Mesodermal cell (in vitro differentiated cells): ENCODE results near the gene MUTYH.

Experiments
- H3K27ac ChIP-seq: 2 replicates; pipeline ENCODE4 v1.7.0; 2013; ENCODE audit warnings: mild to moderate bottlenecking, low read depth, low read length, moderate library complexity; ENCODE audit not compliant: severe bottlenecking
- H3K36me3 ChIP-seq: 2 replicates; pipeline ENCODE4 v1.7.1; 2013; ENCODE audit warnings: mild to moderate bottlenecking, low read length, moderate library complexity; ENCODE audit not compliant: control insufficient read depth, insufficient read depth
- H3K4me1 ChIP-seq: one replicate; pipeline ENCODE4 v1.7.1; 2013; ENCODE audit warnings: mild to moderate bottlenecking, low read length; ENCODE audit not compliant: insufficient read depth, control insufficient read depth, poor library complexity, severe bottlenecking
- H3K4me3 ChIP-seq: 2 replicates; pipeline ENCODE4 v1.7.0; 2013; ENCODE audit warnings: low read length, control low read depth, mild to moderate bottlenecking; ENCODE audit not compliant: insufficient read depth, poor library complexity, severe bottlenecking; ENCODE audit errors: extremely low read depth
- H3K9me3 ChIP-seq: 2 replicates; pipeline ENCODE4 v1.7.1; 2013; ENCODE audit warnings: mild to moderate bottlenecking, low read length, moderate library complexity; ENCODE audit not compliant: control insufficient read depth
- WGBS, 2 experiments: methylation state at CpG; one replicate each; pipeline ENCODE4 v1.1.5; 2013; ENCODE audit warnings: missing lambda C conversion rate in 2 of 2; ENCODE audit not compliant: insufficient coverage in 2 of 2; 5-methylcytosine and 5-hydroxymethylcytosine counted together

The MUTYH gene

DNA sequence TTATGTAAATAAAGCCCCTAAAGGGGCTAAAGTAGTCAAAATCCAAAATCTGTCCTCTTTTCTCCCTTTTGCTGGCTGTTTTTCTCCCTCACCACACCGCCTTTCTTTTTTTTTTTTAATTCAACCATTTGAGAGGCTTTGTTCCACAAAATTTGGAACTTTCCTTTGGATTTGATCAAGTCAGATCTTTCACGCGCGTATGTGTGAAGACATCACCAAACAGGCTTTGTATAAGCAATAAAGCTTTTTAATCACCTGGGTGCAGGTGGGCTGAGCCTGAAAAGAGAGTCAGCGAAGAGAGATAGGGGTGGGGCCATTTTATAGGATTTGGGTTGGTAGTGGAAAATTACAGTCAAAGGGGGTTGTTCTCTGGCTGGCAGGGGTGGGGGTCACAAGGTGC lies 18.8 kb downstream of the MUTYH start:
- WGBS, 2 experiments, result 84 to 88% methylated on average over 3 to 5 of the region's 5 CpGs
- no peaks in the 10 kb centered on the region for H3K4me1 ChIP-seq
- no peak overlapping the region for H3K4me3 ChIP-seq
- peaks cover 3% of the 10 kb centered on the region for H3K9me3 ChIP-seq
- no peaks in the 10 kb centered on the region for H3K36me3 ChIP-seq
- H3K27ac ChIP-seq, result no peak overlapping the region

DNA sequence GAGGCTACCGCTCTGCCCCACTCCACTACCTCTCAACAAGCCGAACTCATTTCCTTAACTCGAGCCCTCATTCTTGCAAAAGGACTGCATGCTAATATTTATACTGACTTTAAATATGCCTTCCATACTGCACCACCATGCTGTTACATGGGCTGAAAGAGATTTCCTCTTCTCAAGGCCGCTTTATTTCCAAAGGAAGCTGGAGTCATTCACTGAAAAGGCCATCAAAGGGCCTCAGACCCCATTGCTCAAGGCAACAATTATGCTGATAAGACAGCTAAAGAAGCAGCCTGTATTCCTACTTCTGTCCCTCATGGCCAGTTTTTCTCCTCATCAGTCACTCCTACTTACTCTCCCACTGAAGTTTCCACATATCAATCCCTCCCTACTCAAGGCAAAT lies 20.5 kb downstream of the MUTYH start:
- 80 to 89% methylated on average over 1 to 3 of the region's 4 CpGs for WGBS, 2 experiments

GRCh38 chr1:45317166-45317565 lies 23.1 kb downstream of the MUTYH start:
- H3K9me3 ChIP-seq, result peaks cover 4% of the 10 kb centered on the region
- 60 to 79% methylated on average over 1 to 2 of the region's 4 CpGs for WGBS, 2 experiments
- no peak overlapping the region for H3K4me3 ChIP-seq
- no peaks in the 10 kb centered on the region for H3K4me1 ChIP-seq
- no peaks in the 10 kb centered on the region for H3K36me3 ChIP-seq
- H3K27ac ChIP-seq, result no peak overlapping the region

More for the DNA sequence above, 20.5 kb downstream of the MUTYH start:
- Histone ChIP-seq H3K4me3 (no peak overlapping the region), H3K4me1 (no peaks in the 10 kb centered on the region), H3K27ac (peak overlapping the region; percentile 41), H3K36me3 (no peaks in the 10 kb centered on the region), H3K9me3 (peaks cover 7% of the 10 kb centered on the region)

DNA sequence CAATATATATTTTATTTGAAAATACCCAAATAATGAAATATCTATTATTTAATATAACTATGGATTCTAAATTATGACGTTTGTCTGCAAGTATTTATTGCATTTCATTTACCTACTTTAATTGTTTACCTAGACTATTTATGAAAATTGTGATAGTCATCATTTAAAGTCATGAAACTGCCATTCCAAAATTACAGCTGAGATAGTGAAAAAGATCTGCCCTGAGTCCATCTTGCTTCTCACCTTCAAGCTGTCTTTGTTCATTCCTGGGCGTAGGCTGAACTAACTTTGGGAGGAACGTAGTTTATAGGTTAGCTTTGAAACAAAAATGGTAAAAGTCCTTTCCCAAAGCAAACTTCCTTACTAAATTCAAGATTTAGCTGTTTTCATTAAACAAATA lies 26.0 kb downstream of the MUTYH start:
- Histone ChIP-seq H3K4me1 (no peaks in the 10 kb centered on the region), H3K4me3 (no peak overlapping the region), H3K27ac (no peak overlapping the region), H3K36me3 (no peaks in the 10 kb centered on the region), H3K9me3 (peaks cover 4% of the 10 kb centered on the region)
- no CpG with 5 or more reads among the region's 3 CpGs for WGBS, 2 experiments

DNA sequence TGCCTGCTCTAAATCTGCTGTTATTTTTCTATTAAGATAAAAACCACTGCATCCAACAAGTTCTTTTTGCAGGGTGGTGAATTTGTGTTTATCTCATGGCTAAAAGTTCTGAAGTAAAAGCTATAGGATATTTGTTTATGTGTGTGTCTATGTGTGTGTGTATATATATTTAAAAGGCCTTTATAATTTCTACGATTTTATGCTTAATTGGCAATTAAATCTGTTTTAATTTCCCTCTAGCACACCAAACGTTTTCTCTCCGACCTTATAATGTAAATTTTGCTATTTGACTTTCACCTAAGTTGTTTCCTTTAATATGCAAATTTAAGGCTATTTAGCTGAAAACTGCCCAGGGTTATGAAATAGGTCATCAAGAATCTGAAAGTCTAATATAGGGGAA lies 33.3 kb downstream of the MUTYH start:
- Histone ChIP-seq H3K36me3 (no peaks in the 10 kb centered on the region), H3K4me1 (no peaks in the 10 kb centered on the region), H3K9me3 (no peaks in the 10 kb centered on the region), H3K4me3 (no peak overlapping the region), H3K27ac (no peak overlapping the region)
- no CpG with 5 or more reads among the region's 3 CpGs for WGBS, 2 experiments

GRCh38 chr1:45306319-45306718 lies 33.9 kb downstream of the MUTYH start:
- no peaks in the 10 kb centered on the region for H3K4me1 ChIP-seq
- WGBS, 2 experiments, result 56 to 58% methylated on average over 4 to 6 of the region's 8 CpGs
- no peak overlapping the region for H3K27ac ChIP-seq
- H3K4me3 ChIP-seq, result no peak overlapping the region
- no peaks in the 10 kb centered on the region for H3K36me3 ChIP-seq
- no peaks in the 10 kb centered on the region for H3K9me3 ChIP-seq

DNA sequence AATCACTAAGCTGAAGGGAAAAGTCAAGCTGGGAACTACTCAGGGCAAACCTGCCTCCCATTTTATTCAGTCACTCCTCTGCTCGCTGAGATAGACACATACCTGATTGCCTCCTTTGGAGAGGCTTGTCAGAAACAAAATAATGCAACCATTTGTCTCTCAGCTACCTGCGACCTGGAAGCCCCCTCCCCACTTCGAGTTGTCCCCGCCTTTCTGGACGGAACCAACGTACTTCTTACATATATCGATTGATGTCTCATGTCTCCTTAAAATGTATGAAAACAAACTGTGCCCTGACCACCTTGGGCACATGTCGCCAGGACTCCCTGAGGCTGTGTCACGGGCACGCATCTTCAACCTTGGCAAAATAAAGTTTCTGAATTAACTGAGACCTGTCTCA lies 35.0 kb downstream of the MUTYH start:
- H3K27ac ChIP-seq, result no peak overlapping the region
- no peaks in the 10 kb centered on the region for H3K9me3 ChIP-seq
- 93 to 94% methylated on average over 7 to 9 of the region's 10 CpGs for WGBS, 2 experiments
- H3K36me3 ChIP-seq, result no peaks in the 10 kb centered on the region
- H3K4me1 ChIP-seq, result no peaks in the 10 kb centered on the region
- H3K4me3 ChIP-seq, result no peak overlapping the region

DNA sequence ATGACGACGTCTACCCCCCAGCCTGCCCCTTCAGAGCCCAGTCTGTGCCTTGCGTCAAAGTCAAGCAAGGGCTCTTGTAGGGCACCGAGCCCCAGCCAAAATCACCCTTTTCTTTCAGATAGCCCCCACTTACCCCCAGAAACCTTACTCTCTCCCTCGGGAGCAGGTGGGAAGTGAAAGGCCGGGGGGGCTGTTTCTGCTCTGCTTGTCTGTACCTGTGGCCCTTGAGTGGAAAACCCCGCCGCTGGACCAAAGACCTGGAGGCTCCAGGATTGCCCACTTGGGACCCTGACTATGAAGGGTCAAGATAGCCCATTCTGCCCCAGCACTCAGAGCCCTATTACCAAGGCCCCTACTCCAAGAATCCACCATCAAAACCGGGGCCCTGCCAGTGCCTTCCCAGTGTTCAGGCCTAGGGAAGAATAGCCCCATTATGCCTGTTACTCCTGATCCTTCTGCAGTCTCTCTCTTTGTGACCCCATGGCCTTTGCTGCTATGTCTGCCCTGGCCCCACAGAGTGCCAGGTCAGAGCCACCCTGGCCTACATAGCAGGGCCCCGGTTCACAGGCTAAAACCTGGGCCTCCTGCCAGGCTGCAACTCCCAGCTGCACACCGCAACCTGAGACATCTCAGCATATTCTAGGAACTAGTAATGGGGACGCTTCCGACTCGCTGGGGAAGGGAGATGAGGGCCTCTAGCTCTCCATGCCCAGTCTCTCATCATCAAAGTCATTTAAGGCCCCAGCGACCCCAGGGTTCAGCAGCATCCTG lies 35.7 kb downstream of the MUTYH start:
- H3K4me3 ChIP-seq, result peak overlapping the region; percentile 53
- peak overlapping the region; percentile 84 for H3K27ac ChIP-seq
- no peaks in the 10 kb centered on the region for H3K4me1 ChIP-seq
- 62 to 75% methylated on average over 7 to 10 of the region's 15 CpGs for WGBS, 2 experiments
- no peaks in the 10 kb centered on the region for H3K9me3 ChIP-seq
- H3K36me3 ChIP-seq, result no peaks in the 10 kb centered on the region

DNA sequence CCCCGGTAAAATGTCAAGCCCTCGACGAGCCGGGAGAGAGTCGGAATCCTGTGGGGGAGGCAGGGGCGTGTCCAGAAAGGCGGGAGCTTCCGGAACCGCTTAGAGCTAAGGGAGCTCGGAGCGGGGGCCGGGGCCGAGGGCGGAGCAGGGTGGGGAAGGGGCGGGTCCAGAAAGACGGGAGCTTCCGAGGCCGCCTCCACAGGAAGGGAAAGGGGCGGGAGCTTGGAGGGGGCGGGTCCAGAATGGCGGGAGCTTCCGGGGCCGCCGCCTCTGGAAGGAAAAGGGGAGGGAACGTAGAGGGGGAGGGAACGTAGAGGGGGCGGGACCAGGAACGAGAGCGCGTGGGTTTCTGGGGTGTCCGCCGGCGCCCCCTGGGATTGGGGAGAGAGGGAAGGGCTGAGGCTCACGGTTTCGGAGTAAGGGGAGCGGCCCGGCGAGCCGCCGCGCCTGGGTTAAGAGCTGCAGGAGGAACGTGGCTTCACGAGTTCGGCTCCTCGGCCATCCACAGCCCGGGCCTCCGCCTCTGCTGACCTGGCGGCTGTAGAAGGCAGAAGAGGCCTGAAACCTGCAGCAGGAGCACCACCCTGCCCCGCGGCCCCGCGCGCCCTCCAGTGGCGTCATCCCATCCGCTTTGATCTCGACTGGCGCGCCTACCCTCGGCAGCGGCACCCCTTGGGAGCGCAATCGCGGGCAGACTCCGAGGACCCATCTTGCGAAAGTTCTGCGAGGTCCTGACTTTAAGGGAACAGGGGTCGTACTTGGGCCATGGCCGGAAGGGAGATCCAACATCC lies 36.5 kb downstream of the MUTYH start:
- H3K36me3 ChIP-seq, result no peaks in the 10 kb centered on the region
- H3K27ac ChIP-seq, result peak overlapping the region; percentile 84
- H3K4me3 ChIP-seq, result peak overlapping the region; percentile 53
- WGBS, 2 experiments, result 2% methylated on average over 61 to 62 of the region's 68 CpGs
- no peaks in the 10 kb centered on the region for H3K9me3 ChIP-seq
- no peaks in the 10 kb centered on the region for H3K4me1 ChIP-seq

GRCh38 chr1:45302505-45303150 lies 37.6 kb downstream of the MUTYH start:
- 92 to 95% methylated on average over 13 to 14 of the region's 16 CpGs for WGBS, 2 experiments
- peak overlapping the region; percentile 82 for H3K27ac ChIP-seq

More at GRCh38 chr1:45302505-45303150, 37.6 kb downstream of the MUTYH start:
- no peaks in the 10 kb centered on the region for H3K9me3 ChIP-seq
- no peaks in the 10 kb centered on the region for H3K4me1 ChIP-seq
- peak overlapping the region; percentile 53 for H3K4me3 ChIP-seq
- H3K36me3 ChIP-seq, result no peaks in the 10 kb centered on the region
